Sigmoid colon (tissue), 4 donors: ENCODE data around the gene NUFIP1.

Source experiments
- POLR2AphosphoS5 ChIP-seq, 4 donors: sonication (generic); formaldehyde crosslinking; IDR thresholded peaks; one replicate each; pipeline ENCODE4 v1.6.1; 2017; ENCODE audit warnings: antibody characterized with exemption in 4 of 4
- TF ChIP-seq, protein P1 (sequence below), 4 experiments: fragments of 450-650 bp in 3 of 4; fragments of 200-600 bp in 1 of 4; IDR thresholded peaks; one replicate each; pipeline ENCODE4 v1.5.1; 2016 to 2019; ENCODE audit warnings: antibody characterized with exemption in 4 of 4, mild to moderate bottlenecking in 3 of 4, moderate library complexity in 2 of 4

DNA sequence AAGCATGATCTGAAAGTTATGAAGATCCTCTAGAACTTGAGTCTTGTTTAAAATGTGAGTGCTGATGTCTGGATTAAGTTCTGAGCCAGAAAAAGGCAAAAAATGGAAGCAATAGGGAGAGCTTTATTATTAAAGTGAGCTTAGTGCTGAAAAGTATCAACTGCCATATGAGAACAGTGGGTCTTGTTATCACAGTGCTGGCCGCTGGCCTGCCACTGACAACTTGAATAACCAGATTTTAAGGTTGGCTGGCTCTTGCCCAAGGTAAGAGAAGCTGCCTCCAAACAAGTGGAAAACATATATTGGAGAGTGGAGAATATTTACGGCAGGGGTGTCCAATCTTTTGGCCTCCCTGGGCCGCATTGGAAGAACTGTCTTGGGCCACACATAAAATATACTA is 33.9 kb downstream of the NUFIP1 start:
- TF ChIP-seq, protein P1, sequence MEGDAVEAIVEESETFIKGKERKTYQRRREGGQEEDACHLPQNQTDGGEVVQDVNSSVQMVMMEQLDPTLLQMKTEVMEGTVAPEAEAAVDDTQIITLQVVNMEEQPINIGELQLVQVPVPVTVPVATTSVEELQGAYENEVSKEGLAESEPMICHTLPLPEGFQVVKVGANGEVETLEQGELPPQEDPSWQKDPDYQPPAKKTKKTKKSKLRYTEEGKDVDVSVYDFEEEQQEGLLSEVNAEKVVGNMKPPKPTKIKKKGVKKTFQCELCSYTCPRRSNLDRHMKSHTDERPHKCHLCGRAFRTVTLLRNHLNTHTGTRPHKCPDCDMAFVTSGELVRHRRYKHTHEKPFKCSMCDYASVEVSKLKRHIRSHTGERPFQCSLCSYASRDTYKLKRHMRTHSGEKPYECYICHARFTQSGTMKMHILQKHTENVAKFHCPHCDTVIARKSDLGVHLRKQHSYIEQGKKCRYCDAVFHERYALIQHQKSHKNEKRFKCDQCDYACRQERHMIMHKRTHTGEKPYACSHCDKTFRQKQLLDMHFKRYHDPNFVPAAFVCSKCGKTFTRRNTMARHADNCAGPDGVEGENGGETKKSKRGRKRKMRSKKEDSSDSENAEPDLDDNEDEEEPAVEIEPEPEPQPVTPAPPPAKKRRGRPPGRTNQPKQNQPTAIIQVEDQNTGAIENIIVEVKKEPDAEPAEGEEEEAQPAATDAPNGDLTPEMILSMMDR (IDR thresholded peaks at IDR 0.05): no peak
- no peak for TF ChIP-seq POLR2AphosphoS5 (IDR thresholded peaks at IDR 0.05)
